HepG2 (cell line): Measurements from ENCODE around the gene CLCN1. TPM values are rescaled to one million over a fixed set of nuclear protein-coding genes. Genes with fewer than 3 reads are reported as not detected.

Source experiments
- ELF3 ChIP-seq: IDR thresholded peaks from 2 replicates; pipeline ENCODE4 v1.6.1; 2016; ENCODE audit warnings: missing genetic modification reagents, missing compliant biosample characterization
- HDAC2 ChIP-seq: sonication (generic); formaldehyde crosslinking; IDR thresholded peaks from 2 replicates; pipeline ENCODE4 v1.4.0; 2020; ENCODE audit warnings: missing genetic modification reagents
- HNF4G ChIP-seq, 2 experiments: sonication (generic) in 1 of 2; formaldehyde crosslinking in 1 of 2; IDR thresholded peaks; 2 replicates each; pipeline versions ENCODE4 v1.4.0 to v1.6.1; 2011 to 2020; ENCODE audit warnings: borderline replicate concordance in 2 of 2, low read depth in 2 of 2, mild to moderate bottlenecking in 2 of 2, low read length in 1 of 2, missing genetic modification reagents in 1 of 2, moderate library complexity in 1 of 2
- JARID2 ChIP-seq: sonication (generic); formaldehyde crosslinking; IDR thresholded peaks from 2 replicates; pipeline ENCODE4 v1.8.1; 2023; ENCODE audit warnings: missing genetic modification reagents, inconsistent platforms; ENCODE audit not compliant: insufficient replicate concordance
- MZF1 ChIP-seq: sonication (generic); formaldehyde crosslinking; IDR thresholded peaks from 2 replicates; pipeline ENCODE4 v1.8.1; 2023; ENCODE audit warnings: mild to moderate bottlenecking, missing genetic modification reagents, borderline replicate concordance
- REXO4 ChIP-seq: sonication (generic); formaldehyde crosslinking; IDR thresholded peaks from 2 replicates; pipeline ENCODE4 v1.8.0; 2022; ENCODE audit warnings: missing genetic modification reagents, mild to moderate bottlenecking, borderline replicate concordance
- SRF ChIP-seq: IDR thresholded peaks from 2 replicates; pipeline ENCODE4 v1.6.1; 2011; ENCODE audit warnings: mild to moderate bottlenecking, low read depth, low read length, moderate library complexity
- YEATS4 ChIP-seq: sonication (generic); formaldehyde crosslinking; IDR thresholded peaks from 2 replicates; pipeline ENCODE4 v1.4.0; 2020; ENCODE audit warnings: missing genetic modification reagents, borderline replicate concordance
- ZC3H13 ChIP-seq: sonication (generic); formaldehyde crosslinking; IDR thresholded peaks from 2 replicates; pipeline ENCODE4 v1.8.1; 2023; ENCODE audit warnings: mild to moderate bottlenecking, missing genetic modification reagents, moderate library complexity
- ZNF121 ChIP-seq: sonication (generic); formaldehyde crosslinking; IDR thresholded peaks from 2 replicates; pipeline ENCODE4 v1.5.0; 2020; ENCODE audit warnings: mild to moderate bottlenecking, missing genetic modification reagents
- polyA plus RNA-seq, 8 experiments: library from polyadenylated mRNA; depleted of rRNA in 3 of 8; stranded (reverse) in 7 of 8; unstranded in 1 of 8; fragments of >200 nt; fragmentation: Illumina TruSeq in 4 of 8; extraction: Trizol in 4 of 8; gene quantifications; 2 replicates each; pipeline versions ENCODE4 v1.2.1 to v1.2.3, GENCODE V29; 2011 to 2016; ENCODE audit warnings: low read depth in 4 of 8, missing spikeins in 1 of 8, mixed read lengths in 1 of 8; ENCODE audit not compliant: insufficient read depth in 1 of 8
- total RNA-seq, 5 experiments: library from RNA; depleted of rRNA; stranded (reverse); fragments of >200 nt; fragmentation: Illumina TruSeq; extraction: Trizol; gene quantifications; 2 replicates each; pipeline ENCODE4 v1.2.3, GENCODE V29; 2016; ENCODE audit warnings: low read depth in 1 of 5
- TF ChIP-seq, protein P1 (sequence below): fragments of 450-650 bp; IDR thresholded peaks from 2 replicates; pipeline ENCODE4 v1.6.1; 2017; ENCODE audit warnings: mild to moderate bottlenecking
- TF ChIP-seq, protein P2 (sequence below): sonication (generic); formaldehyde crosslinking; IDR thresholded peaks from 2 replicates; pipeline ENCODE4 v1.4.0; 2020; ENCODE audit warnings: low read depth, mild to moderate bottlenecking, missing genetic modification reagents
- TF ChIP-seq, protein P3 (sequence below): sonication (generic); formaldehyde crosslinking; IDR thresholded peaks from 2 replicates; pipeline ENCODE4 v1.8.0; 2022; ENCODE audit warnings: mild to moderate bottlenecking, missing genetic modification reagents
- TF ChIP-seq, protein P4 (sequence below): sonication (generic); formaldehyde crosslinking; IDR thresholded peaks from 2 replicates; pipeline ENCODE4 v1.4.0; 2020; ENCODE audit warnings: missing genetic modification reagents
- TF ChIP-seq, protein P5 (sequence below): sonication (generic); formaldehyde crosslinking; IDR thresholded peaks from 2 replicates; pipeline ENCODE4 v1.5.1; 2020; ENCODE audit warnings: missing genetic modification reagents, mild to moderate bottlenecking, borderline replicate concordance
- TF ChIP-seq, protein P6 (sequence below): sonication (generic); formaldehyde crosslinking; IDR thresholded peaks from 2 replicates; pipeline ENCODE4 v1.5.1; 2020; ENCODE audit warnings: mild to moderate bottlenecking, missing genetic modification reagents

CLCN1 gene
- total and polyA plus RNA-seq, 2 of the 13 experiments (the other 11 are each of a cell fraction or from before 2014, with no cell fraction given), result 0.01 TPM; not detected in 1

DNA sequence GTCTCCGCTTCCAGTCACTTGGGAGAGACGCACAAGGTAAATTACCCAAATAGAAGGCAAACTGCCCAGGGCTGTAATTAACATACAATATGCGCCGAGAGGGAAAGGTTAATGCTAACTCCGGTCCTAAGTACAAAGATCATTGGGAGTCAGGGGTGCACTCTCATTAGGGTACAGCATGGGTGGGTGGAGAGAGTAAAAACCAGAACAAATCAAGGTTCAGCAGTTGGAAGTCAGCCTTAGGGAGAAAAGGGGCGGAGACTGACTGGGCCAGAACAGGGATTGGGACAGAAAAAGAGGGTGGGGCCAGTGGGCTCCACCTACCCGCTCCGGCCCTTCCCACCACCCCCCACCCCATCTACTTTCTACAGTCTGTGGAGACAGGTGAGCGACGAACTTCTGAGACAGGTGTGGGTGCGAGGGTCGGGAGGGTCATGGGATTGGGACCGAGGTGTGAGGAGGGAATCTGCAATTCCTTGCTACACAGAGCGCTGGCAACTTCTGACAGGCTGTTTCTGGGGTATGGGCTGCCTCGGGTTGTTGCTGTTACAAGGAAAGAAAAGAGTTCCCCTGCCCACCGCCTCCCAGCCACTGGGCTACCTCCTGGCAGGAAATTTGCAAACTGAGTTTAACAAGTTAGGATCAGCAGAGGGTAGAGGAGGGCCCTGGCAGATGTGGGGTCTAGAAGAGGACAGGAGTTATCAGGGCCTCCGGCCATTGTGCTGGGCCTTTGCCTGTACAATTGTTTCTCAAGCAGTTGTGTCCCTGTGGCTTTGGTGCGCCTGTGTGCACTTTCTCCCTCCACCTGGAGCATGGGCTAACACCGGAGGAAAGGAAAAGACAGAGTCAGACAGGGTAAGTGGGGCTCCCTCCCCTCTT lies 31.1 kb upstream of the CLCN1 start, which contains the start of gene TMEM139 (continued):
- TF ChIP-seq, protein P1, sequence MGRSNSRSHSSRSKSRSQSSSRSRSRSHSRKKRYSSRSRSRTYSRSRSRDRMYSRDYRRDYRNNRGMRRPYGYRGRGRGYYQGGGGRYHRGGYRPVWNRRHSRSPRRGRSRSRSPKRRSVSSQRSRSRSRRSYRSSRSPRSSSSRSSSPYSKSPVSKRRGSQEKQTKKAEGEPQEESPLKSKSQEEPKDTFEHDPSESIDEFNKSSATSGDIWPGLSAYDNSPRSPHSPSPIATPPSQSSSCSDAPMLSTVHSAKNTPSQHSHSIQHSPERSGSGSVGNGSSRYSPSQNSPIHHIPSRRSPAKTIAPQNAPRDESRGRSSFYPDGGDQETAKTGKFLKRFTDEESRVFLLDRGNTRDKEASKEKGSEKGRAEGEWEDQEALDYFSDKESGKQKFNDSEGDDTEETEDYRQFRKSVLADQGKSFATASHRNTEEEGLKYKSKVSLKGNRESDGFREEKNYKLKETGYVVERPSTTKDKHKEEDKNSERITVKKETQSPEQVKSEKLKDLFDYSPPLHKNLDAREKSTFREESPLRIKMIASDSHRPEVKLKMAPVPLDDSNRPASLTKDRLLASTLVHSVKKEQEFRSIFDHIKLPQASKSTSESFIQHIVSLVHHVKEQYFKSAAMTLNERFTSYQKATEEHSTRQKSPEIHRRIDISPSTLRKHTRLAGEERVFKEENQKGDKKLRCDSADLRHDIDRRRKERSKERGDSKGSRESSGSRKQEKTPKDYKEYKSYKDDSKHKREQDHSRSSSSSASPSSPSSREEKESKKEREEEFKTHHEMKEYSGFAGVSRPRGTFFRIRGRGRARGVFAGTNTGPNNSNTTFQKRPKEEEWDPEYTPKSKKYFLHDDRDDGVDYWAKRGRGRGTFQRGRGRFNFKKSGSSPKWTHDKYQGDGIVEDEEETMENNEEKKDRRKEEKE, result no peak
- peak; percentile 84 for TF ChIP-seq HNF4G (IDR thresholded peaks at IDR 0.05; ENCODE audit: borderline replicate concordance, low read depth, low read length)
- TF ChIP-seq HNF4G (CRISPR knock-in tag; IDR thresholded peaks at IDR 0.05; ENCODE audit: borderline replicate concordance, low read depth), result 0 out of 2 replicates have a peak, but pooled peaks have one; percentile 23
- no peak for TF ChIP-seq YEATS4 (CRISPR knock-in tag)
- no peak for TF ChIP-seq ZNF121
- TF ChIP-seq, protein P2, sequence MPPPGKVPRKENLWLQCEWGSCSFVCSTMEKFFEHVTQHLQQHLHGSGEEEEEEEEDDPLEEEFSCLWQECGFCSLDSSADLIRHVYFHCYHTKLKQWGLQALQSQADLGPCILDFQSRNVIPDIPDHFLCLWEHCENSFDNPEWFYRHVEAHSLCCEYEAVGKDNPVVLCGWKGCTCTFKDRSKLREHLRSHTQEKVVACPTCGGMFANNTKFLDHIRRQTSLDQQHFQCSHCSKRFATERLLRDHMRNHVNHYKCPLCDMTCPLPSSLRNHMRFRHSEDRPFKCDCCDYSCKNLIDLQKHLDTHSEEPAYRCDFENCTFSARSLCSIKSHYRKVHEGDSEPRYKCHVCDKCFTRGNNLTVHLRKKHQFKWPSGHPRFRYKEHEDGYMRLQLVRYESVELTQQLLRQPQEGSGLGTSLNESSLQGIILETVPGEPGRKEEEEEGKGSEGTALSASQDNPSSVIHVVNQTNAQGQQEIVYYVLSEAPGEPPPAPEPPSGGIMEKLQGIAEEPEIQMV, result no peak
- TF ChIP-seq, protein P3, sequence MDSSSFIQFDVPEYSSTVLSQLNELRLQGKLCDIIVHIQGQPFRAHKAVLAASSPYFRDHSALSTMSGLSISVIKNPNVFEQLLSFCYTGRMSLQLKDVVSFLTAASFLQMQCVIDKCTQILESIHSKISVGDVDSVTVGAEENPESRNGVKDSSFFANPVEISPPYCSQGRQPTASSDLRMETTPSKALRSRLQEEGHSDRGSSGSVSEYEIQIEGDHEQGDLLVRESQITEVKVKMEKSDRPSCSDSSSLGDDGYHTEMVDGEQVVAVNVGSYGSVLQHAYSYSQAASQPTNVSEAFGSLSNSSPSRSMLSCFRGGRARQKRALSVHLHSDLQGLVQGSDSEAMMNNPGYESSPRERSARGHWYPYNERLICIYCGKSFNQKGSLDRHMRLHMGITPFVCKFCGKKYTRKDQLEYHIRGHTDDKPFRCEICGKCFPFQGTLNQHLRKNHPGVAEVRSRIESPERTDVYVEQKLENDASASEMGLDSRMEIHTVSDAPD (CRISPR knock-in tag), result no peak
- TF ChIP-seq, protein P4, sequence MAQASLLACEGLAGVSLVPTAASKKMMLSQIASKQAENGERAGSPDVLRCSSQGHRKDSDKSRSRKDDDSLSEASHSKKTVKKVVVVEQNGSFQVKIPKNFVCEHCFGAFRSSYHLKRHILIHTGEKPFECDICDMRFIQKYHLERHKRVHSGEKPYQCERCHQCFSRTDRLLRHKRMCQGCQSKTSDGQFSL, result 0 out of 2 replicates have a peak, but pooled peaks have one; percentile 64
- TF ChIP-seq SRF, result 0 out of 2 replicates have a peak, but pooled peaks have one; percentile 15
- TF ChIP-seq, protein P5, sequence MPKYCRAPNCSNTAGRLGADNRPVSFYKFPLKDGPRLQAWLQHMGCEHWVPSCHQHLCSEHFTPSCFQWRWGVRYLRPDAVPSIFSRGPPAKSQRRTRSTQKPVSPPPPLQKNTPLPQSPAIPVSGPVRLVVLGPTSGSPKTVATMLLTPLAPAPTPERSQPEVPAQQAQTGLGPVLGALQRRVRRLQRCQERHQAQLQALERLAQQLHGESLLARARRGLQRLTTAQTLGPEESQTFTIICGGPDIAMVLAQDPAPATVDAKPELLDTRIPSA (CRISPR knock-in tag), result no peak
- no peak for TF ChIP-seq MZF1 (CRISPR knock-in tag)
- no peak for TF ChIP-seq JARID2 (CRISPR knock-in tag)
- TF ChIP-seq ELF3, result no peak
- TF ChIP-seq, protein P6, sequence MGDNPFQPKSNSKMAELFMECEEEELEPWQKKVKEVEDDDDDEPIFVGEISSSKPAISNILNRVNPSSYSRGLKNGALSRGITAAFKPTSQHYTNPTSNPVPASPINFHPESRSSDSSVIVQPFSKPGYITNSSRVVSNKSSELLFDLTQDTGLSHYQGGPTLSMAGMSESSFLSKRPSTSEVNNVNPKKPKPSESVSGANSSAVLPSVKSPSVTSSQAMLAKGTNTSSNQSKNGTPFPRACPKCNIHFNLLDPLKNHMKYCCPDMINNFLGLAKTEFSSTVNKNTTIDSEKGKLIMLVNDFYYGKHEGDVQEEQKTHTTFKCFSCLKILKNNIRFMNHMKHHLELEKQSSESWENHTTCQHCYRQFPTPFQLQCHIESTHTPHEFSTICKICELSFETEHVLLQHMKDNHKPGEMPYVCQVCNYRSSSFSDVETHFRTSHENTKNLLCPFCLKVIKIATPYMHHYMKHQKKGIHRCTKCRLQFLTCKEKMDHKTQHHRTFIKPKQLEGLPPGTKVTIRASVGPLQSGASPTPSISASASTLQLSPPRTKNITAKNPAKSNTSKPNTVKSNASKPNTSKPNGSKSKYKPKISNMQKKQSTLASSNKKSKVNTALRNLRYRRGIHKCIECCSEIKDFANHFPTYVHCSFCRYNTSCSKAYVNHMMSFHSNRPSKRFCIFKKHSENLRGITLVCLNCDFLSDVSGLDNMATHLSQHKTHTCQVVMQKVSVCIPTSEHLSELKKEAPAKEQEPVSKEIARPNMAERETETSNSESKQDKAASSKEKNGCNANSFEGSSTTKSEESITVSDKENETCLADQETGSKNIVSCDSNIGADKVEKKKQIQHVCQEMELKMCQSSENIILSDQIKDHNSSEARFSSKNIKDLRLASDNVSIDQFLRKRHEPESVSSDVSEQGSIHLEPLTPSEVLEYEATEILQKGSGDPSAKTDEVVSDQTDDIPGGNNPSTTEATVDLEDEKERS (CRISPR knock-in tag), result peak; percentile 73; the same call in 1 of the 2 replicates
- peak; percentile 28 for TF ChIP-seq HDAC2
- no peak for TF ChIP-seq REXO4
- TF ChIP-seq ZC3H13, result no peak
